ENCODE data around the gene TTC32.

Gene TTC32

DNA sequence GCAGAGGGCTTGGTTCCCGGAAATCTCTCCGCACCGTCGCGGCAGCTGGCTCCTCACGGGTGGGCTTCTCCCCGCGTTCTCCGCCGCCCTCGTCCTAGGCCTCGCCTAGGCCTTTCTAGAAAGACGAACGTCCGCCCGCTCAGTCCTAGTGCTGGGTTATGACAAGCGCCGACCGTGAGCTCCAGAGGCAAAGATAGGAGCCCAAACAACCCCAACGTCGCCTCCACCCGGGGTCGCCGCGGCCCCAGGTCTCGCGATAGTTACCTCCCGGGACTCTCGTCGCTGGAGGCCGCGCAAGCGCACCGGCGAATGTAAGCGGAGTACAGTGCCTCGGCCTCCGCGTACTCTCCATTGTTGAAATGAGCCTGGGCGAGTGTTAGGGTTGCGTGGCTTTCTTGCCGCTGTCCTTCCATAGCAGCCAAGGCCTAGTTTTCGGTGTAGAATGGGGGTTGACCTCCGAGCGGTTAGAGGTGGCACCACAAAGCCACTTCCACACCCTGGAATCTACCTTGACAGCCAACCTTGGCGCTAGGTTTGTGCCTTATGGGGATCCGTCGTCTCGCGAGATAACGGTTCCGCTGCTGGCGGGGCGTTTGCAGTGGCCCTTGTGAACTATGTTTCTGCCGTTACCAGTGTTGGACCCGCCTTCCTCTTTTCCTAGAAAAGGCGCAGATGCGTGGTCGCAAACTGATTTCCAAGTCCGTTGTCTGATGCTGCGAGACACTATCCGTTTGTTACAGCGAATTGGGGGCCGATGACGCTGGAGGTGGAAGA is at the start of gene TTC32:
TTC32 (minus strand) TSS at position 542 of the 774 bp plus-strand sequence; CDS start at position 413, 129 bp downstream.
- peak within 1 kb of the TSS; percentile 62 for H3K4me3 ChIP-seq (ENCODE audit: low read depth, low read length)
- TF ChIP-seq CTCF (IDR thresholded peaks at IDR 0.05; ENCODE audit: borderline replicate concordance, insufficient read depth, low read depth, low read length): no peak

GRCh38 chr2:19949071-19949470 is 47.3 kb upstream of the TTC32 start:
- H3K4me3 ChIP-seq (ENCODE audit: low read depth, low read length): no peak overlapping the region
- TF ChIP-seq CTCF (IDR thresholded peaks at IDR 0.05; ENCODE audit: borderline replicate concordance, insufficient read depth, low read depth, low read length): no peak

DNA sequence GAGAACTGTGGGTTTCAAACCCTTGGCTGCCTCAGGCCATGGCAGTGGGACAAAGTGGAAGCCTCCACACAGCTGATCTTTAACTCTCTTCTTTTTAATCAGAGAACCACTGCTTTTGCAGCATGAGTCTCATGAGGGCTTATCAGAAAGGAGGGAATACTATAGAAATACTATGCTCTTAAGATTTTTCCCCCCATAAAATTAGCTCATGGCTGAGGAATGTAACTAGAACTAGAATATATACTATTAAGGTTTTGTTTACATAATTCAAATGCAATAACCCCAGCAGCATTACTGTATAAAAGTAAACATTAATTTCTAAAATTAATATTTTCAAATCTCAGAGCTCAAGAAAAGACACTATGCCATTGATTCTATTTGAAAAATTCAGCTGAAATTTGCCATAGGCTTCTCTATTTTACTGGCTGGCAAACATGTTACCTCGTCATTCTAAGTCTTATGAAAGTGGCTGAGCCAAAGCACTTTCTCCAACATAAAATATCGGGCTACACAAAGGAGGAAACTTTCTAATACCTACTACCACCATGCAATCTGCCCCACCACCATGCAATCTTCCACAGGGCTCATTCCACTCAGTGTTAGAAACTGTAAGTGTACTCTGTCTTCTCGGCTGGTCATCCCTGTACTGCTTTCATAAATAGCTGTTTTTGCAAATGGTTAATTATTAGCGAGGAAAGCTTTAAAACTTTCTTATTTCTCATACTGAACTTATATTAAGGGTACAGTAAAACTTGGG is 45.6 kb upstream of the TTC32 start:
- no peak overlapping the region for H3K4me3 ChIP-seq (ENCODE audit: low read depth, low read length)
- no peak for TF ChIP-seq CTCF (IDR thresholded peaks at IDR 0.05; ENCODE audit: borderline replicate concordance, insufficient read depth, low read depth, low read length)

- TF ChIP-seq CTCF (IDR thresholded peaks at IDR 0.05; ENCODE audit: borderline replicate concordance, insufficient read depth, low read depth, low read length): no peak
- no peak overlapping the region for H3K4me3 ChIP-seq (ENCODE audit: low read depth, low read length)
These were observed 42.5 kb upstream of the TTC32 start for GRCh38 chr2:19944205-19944845.

DNA sequence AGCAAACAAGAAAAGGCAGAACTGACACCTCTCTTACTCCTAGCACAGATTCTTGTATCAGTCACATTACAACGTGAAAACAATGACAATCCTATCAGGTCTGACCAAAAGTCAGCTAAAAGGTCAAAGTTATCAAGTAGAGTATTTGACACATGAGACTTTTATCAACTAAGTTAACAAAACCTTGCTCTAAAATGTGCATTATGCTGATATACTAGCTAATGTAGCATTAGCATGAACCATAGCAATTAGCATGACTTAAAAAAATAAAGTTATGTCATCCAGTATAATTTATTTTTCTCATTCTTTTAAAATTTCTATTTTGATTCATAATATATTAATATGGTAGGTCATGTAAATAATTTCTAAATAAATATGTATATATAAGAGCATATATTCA is 41.4 kb upstream of the TTC32 start:
- H3K4me3 ChIP-seq (ENCODE audit: low read depth, low read length): no peak overlapping the region
- TF ChIP-seq CTCF (IDR thresholded peaks at IDR 0.05; ENCODE audit: borderline replicate concordance, insufficient read depth, low read depth, low read length): no peak

DNA sequence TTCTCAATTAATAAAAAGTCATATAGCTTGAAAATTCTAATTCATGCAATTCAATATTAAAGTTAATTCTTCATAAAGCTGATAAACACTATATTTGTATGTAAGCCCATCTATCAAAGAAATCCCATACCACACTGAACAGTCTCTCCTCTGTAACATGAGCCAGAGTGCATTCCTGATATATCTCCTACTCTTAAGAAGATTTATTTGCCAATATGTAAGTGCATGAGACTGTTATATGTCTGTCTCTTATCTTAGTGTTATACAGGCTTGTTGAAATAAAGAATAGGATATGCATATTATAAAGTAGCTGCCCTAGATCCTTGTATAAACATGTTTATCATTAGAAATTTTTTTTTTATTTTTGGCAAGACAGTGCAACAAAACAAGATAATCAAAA is 40.4 kb upstream of the TTC32 start:
- no peak for TF ChIP-seq CTCF (IDR thresholded peaks at IDR 0.05; ENCODE audit: borderline replicate concordance, insufficient read depth, low read depth, low read length)
- H3K4me3 ChIP-seq (ENCODE audit: low read depth, low read length): no peak overlapping the region

Data from GM12875 (cell line).